GM21717 (cell line): ENCODE data around the gene S100A6.
"Not testable (repeated sequence)": the region's sequence is repeated elsewhere in the genome, so short reads cannot be mapped to it uniquely, and the experiment has no call there.

Source experiments
- ATAC-seq: cut with Tn5 transposase; IDR thresholded peaks from one replicate; pipeline ENCODE4 v1.9.1; 2021; ENCODE audit warnings: mild to moderate bottlenecking, moderate library complexity; ENCODE audit not compliant: unreplicated experiment

The S100A6 gene

DNA sequence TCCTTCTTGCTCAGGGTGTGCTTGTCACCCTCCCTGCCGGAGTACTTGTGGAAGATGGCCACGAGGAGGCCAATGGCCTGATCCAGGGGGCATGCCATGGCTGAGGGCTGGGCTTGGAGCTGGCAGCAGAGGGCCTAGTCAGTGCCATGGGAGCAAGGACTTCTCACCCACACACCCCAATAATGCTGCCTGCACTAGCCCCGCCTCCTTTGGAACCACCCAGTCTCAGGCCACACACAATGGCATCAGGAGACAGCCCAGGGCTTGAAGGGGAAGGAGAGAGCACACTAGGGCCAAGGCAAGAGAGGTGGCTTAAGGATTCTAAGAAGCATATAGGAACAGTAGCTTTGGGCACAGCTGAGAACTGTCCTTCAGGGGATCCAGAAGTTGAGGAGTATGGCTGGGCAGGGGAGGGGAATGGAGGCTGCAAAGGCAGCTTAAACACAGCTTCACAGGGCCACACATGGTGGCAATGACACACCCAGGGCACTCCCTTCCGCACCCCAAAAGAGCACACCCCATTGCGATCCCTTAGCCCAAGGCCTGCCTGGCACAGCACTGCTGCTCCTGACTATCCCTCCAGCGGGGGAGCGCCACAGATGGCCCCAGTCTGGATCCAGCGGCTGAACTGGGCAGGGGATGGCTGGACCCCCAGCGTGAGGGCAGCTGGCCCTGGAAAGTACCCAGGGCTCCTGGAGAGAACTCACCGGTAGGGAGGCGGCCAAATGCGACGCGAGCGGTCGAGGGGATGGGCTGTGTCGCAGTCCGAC is at the start of gene S100A6:
TSS of gene S100A6 (minus strand) at position 750 of the 770 bp plus-strand sequence. CDS start at position 98, 652 bp downstream.
- no peak for ATAC-seq

- ATAC-seq: no peak
These were observed 49.2 kb upstream of the S100A6 start for GRCh38 chr1:153585006-153585405.

DNA sequence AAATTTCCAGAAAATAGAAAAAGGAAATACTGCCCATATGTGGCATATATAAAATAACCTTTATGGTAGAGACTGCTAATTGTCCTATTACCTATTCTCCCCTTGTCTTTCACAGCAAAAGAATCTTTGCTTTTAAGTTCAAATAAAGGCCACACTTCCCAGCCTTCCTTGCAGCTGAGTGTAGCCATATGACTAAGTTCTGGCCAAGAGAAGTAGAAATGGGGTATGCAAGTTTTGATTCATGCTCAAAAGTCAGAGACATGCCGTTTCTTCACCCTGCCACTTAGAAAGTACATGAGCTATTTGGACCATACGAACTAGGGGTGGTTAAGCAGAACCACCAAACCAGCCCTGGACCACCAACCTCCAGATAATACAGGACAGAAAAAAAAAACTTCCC is 48.2 kb upstream of the S100A6 start:
- ATAC-seq: no peak

- not testable (repeated sequence) for ATAC-seq
These were observed 47.7 kb upstream of the S100A6 start for GRCh38 chr1:153583514-153583913.

GRCh38 chr1:153582836-153583235 is 47.0 kb upstream of the S100A6 start:
- ATAC-seq: not testable (repeated sequence)

GRCh38 chr1:153578936-153579335 is 43.1 kb upstream of the S100A6 start:
- ATAC-seq: no peak

GRCh38 chr1:153578490-153578889 is 42.7 kb upstream of the S100A6 start:
- ATAC-seq: no peak

DNA sequence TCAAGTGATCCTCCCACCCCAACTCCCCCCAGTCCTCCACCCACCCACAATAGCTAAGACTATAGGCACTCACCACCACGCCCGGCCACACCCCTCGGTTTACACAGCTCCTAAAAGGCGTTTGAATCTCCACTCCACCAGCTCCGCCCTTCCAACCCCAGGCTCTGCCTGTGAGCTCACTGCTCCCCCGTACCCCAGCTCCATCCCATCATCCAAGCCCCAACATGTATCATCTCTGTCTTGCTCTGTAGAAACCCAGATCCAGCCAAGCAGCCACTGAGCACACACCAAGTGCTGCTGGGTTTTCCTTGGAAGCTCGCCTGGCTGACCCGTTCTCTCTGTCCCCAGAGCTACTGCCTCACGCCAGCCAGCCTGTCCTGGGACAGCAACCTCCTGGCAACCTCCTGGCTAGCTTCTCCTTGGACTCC is 41.8 kb upstream of the S100A6 start:
- no peak for ATAC-seq

DNA sequence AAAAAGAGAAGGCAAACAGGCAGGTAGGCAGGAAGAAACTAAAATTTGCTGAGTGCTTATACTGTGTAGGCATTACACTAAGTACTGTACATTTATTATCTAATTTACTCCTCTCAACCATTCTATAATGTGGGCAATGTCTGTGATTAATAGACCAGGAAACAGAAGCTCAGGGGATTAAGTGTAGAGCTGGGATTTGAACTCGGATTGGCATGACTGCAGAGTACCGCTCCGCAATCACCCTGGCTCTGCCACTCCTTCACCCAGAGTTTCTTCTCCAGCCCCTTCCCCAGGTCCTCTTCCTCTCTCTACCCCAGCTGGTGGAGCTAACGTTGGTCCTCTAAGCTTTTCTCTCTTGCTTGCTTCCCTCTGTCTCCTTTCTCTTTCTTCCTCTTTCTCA is 41.3 kb upstream of the S100A6 start:
- ATAC-seq: no peak

- ATAC-seq: not testable (repeated sequence)
These were observed 39.7 kb upstream of the S100A6 start for GRCh38 chr1:153575497-153575896.

- not testable (repeated sequence) for ATAC-seq
These were observed 39.3 kb upstream of the S100A6 start for GRCh38 chr1:153575081-153575491.

- ATAC-seq: no peak
These were observed 37.6 kb upstream of the S100A6 start for GRCh38 chr1:153573351-153573750.

GRCh38 chr1:153572569-153573015 is 36.8 kb upstream of the S100A6 start:
- ATAC-seq: peak; percentile 65

- ATAC-seq: no peak
These were observed 35.9 kb upstream of the S100A6 start for GRCh38 chr1:153571706-153572105.

GRCh38 chr1:153570874-153571273 is 35.1 kb upstream of the S100A6 start:
- no peak for ATAC-seq

- no peak for ATAC-seq
These were observed 33.7 kb upstream of the S100A6 start for GRCh38 chr1:153569465-153569864.

GRCh38 chr1:153568367-153569099 is 32.7 kb upstream of the S100A6 start:
- no peak for ATAC-seq

DNA sequence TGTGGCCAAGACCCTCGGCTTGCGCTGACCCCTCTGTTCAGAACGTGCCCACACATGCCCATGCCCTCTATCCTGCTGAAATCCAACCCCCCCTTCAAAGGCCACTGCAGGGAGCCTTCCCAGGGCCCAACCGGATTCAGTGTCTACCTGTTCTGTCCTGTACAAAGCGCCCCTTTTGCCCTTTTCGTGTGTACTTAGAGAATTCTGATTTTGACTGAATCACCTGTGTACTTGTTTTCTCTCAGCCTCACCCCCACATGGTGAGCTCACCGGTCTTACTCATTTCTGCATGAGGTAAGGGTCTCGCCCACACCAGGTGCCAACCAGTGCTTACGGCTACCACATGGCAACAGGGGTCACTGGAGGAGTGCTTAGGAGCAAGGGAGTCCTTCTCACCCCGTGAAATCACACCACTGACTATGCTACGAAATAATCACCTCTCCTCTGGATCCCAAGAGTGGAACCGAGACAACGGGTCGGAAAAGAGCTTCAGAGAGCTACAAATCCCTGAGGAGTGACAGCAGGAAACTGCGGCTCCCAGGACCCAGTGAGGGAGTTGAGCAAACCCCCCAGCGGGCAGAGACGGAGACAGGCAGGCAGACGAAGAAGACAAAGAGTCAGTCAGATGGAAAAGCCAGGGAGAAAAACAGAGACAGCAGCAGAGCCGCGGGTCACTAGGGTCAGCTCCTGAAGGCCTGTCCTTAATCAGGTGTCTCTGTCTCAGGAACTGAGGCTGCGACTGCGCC is 32.0 kb upstream of the S100A6 start:
- no peak for ATAC-seq

DNA sequence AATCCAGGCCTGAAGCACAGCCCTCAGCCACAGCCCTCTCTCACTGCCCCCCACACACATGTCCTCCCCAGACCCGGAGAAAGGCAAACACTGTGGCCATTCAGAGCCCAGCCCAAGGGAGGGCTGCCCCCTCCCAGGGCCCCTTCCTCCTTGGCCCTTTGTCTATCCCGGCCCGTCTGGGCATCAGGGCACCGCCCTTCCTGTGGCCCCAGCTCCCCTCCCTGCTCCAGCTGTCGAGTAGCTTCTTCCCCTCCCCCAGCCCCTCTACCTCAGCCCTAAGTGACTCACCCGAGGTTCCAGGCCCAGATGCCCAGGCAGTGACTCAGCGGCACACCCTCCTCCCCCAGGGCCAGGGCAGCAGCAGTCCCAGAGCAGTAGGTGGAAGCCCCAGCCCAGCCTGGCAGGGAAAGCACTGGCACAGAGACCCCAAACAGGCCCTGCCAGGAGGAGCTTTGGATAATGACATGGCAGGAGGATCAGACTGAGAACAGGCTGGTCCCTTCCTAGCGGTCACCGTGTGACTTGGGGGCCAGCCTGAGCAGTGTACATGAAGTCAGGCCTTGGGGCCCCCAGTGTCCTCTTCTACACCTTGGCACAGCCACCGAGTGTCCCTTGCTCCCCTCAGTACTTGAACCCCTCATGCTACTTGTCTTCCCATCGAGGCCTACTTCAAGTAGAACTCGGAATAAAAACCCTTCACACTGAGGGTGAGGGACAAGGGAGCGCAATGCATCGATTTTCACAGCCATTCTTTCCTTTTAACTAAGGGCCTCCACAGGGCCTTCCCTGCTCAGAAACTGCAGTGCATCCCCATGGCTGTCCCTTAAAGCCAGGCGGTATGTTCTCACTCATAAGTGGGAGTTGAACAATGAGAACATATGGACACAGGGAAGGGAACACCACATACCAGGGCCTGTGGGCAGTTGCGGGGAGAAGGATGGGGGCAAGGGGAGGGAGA is 30.9 kb upstream of the S100A6 start:
- no peak for ATAC-seq
